ENCODE measurements around the gene TBX22.
"Not testable (repeated sequence)": the region's sequence is repeated elsewhere in the genome, so short reads cannot be mapped to it uniquely, and the experiment has no call there.

Gene TBX22, protein sequence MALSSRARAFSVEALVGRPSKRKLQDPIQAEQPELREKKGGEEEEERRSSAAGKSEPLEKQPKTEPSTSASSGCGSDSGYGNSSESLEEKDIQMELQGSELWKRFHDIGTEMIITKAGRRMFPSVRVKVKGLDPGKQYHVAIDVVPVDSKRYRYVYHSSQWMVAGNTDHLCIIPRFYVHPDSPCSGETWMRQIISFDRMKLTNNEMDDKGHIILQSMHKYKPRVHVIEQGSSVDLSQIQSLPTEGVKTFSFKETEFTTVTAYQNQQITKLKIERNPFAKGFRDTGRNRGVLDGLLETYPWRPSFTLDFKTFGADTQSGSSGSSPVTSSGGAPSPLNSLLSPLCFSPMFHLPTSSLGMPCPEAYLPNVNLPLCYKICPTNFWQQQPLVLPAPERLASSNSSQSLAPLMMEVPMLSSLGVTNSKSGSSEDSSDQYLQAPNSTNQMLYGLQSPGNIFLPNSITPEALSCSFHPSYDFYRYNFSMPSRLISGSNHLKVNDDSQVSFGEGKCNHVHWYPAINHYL

DNA sequence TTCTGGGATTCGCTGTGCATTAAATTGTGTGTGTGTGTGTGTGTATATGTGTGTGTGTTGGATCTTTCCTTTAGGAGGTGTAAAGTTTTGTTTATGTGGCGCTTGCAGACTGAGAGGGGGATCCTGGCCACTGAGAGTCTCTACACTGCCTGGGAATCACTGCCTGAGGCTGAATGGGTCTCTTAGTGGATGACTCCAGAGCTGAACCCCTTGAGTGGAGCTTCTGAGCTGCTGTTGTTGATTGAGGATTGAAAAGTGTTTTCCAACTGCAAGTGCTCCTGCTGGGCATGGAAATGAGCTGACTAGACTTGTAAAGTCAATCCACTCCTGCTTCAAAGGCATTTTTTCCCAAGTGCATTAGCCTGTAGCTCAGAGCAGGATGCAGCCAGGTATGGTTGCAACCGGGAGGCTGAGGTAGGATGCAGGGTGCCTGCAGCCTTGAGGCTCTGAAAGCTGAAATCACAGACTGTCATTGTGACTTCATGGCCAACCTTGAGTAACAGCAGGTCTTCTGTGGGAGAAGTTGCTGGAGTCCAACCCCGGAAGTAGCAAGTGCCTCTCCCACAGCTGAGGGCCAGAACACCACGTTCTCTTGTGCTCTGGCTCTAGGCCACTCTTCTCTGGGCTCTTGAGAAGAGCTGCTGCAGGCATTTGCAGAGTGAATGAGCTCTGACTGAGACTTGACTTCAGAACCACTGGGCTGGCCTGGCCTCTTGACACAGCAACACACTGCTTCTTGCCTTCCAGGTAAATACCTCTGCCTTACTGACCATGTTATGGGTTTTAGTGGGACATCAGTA is at the start of gene TBX22:
Gene TBX22, plus strand, starts transcription at position 613 of the 800 bp plus-strand sequence. CDS start 7,517 bp downstream, outside the sequence.
- no peak for DNase-seq

DNA sequence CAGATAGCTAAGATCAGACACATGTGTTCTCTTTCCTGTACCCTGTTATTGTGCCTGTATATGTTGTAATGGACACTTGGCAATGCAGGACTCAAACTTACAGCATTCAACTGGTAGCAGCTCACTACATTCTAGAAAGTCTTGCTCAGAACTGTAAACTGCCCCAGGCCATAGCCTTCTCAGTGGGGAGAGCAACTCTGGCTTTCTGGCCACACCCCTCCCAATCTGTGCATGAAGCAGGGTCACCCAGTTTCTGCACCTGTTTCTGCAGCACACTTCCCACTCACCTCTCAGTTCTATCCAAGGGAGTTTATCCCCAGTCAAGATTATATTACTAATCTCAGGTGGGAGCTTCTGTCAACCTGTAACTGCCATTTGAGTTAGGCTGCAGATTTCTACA is 38.9 kb upstream of the TBX22 start:
- DNase-seq = no peak

DNA sequence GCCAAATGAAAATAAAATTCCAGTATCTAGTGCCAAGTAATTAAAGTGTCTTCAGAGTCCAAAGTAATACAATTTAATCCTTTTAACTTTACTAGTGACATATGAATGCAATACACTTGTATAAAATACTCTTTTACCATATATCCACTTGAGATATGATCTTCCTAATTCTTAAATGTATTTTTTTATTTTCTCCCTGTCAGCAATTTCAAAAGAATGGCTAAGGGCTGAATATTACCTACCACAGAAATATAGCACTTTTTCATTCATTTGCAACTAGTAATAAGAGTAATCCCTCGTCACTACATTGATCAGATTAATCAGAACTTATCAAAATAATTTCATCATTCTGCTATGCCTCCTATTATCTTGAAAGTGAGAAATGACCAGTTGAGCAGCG is 10.1 kb upstream of the TBX22 start:
- no peak for DNase-seq

DNA sequence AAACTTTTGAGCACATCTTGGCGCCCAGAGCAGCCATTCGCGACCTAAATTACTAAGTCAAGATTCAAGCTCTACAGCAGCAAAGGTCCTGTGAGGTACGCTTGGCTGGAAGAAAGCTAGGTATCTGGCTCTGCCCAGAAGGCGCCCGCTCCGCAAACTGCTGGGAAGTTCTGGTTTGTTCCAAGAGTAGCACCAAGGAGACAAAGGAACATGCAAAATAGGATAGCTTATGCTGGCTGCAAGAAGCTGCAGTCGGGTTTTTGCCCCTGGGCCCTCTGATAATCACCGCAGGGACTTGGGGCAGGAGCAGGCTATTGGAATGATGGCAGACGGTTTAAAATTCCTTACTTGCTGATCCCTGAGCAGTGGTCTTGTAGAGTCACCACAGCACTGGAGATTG is 3.0 kb upstream of the TBX22 start:
- no peak for DNase-seq

DNA sequence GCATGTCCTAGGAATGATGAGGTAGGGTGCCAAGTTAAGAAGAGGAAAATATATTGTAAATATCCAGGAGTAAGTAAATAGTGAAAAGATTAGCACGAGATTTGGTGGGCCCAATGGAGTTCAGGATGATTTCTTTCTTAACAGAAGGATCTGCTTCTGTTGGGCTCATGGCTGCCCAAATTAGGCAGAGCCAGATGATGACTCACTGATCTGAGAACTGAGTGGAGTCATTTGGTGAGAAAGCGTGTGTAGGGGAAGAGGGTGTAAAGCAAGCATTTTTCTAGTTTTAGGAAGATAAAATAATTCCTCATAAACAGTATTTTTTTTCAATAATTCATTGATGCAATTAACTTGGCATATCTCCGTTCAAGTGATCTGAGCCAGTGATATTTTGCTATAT is 1.6 kb downstream of the TBX22 start:
- DNase-seq = no peak

DNA sequence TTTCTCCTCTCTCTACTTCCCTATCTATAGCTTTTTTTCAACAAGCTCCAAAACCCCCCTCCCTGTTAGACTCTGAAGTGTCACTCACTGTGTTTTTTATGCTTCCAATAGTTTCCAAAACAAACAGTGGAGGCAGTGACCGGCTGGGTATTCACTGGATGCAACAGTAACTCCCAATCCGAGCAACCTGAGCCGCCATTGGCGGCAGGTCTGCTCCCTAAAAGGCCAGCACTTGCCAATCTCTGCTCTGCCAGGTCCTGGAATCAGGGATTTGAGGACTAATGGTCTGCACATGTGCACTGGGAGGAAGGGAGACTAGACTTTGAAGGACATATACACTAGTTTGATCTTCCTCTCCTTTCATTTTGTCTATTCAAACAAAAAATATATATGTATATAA is 7.1 kb downstream of the TBX22 start:
- no peak for DNase-seq

DNA sequence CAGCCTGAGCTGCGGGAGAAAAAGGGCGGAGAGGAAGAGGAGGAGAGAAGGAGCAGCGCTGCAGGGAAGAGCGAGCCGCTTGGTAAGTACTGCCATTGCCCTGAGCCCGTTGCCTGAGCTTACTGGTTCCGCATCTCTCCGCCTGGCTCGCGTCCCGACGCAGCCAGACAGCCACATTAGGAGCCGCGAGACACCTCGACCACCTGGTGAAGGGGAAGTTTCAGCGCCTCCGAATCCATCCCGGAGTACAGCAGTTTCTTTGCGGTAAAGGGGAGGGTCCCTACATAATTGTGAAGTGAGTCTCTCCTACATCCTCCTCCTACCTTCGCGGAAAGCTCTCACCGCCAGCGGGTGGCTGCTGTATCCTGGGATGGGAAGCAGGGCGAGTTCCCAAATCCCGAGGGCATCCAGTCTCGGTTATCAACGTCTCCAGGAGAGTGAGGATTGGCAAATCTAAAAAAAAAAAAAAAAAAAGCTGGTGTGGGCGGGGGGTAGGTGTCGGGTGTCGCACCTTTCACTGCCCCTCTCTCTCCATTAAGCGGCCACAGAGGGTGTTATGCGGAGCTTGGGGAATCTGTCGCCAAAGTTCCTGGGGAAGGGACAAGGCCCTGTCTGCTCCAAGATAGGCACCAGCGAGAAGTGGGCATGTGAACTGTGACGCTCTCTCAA is 7.9 kb downstream of the TBX22 start:
- DNase-seq = no peak

DNA sequence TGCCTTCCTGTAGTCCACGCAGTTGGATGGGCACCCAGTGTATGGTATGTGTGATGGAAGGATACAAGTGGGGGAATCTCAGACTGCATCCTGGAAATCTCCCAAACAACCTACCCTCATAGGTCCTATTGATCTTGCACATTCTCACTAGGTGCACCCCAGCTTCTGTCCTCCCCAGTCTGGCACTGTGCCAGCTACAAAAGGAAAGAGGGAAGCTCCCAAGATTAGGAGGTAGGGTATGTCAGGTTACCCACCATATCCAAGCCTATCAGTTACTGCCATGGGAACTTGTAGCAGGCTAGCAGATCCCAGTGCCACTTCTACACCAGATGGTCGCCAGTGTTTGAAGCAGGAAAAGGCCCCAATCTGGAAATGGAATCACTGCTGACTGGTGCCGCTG is 11.6 kb downstream of the TBX22 start:
- no peak for DNase-seq

DNA sequence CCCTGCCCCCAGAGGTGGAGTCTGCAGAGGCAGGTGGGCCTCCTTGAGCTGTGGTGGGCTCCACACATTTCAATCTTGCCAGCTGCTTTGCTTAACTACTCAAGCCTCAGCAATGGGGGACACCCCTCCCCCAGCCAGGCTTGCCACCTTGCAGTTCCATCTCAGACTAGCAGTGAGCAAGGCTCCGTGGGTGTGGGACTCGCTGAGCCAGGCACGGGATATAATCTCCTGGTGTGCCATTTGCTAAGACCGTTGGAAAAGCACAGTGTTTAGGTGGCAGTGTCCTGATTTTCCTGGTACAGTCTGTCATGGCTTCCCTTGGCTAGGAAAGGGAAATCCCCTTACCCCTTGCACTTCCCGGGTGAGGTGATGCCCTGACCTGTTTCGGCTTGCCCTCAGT is 51.6 kb downstream of the TBX22 start:
- DNase-seq = not testable (repeated sequence)

DNA sequence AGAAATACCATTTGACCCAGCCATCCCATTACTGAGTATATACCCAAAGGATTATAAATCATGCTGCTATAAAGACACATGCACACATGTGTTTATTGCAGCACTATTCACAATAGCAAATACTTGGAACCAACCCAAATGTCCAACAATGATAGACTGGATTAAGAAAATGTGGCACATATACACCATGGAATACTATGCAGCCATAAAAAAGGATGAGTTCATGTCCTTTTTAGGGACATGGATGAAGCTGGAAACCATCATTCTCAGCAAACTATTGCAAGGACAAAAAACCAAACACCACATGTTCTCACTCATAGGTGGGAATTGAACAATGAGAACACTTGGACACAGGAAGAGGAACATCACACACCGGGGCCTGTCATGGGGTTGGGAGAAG is 61.1 kb downstream of the TBX22 start:
- not testable (repeated sequence) for DNase-seq

All from NCI-H524 (cell line).